HL-60/S4 treated with phorbol 12-myristate 13-acetate at 8.2 ng/mL for 4 days and 3 days (cell line): ENCODE measurements around the gene ABCC1.
"Not testable (repeated sequence)": the region's sequence is repeated elsewhere in the genome, so short reads cannot be mapped to it uniquely, and the experiment has no call there.

Experiments used
- in situ Hi-C: fragments of 300-500 bp; cut with MboI; formaldehyde crosslinking; loops from 2 replicates; pipeline ENCODE4 v1.15.0; 2022; ENCODE audit warnings: low sequenced_read_pairs

ABCC1 gene

GRCh38 chr16:15946257-15947044, 3.0 kb upstream of the ABCC1 start:
- in situ Hi-C loops: no loop called here

- in situ Hi-C loops: no loop called here
Observed at GRCh38 chr16:15947983-15948509, 1.4 kb upstream of the ABCC1 start.

GRCh38 chr16:15948532-15949209, 745 bp upstream of the ABCC1 start:
- in situ Hi-C loops: no loop called here

- in situ Hi-C loops: no loop called here
Observed at GRCh38 chr16:15950161-15950854, 892 bp downstream of the ABCC1 start.

- in situ Hi-C loops: no loop called here
Observed at GRCh38 chr16:15950869-15951268, 1.5 kb downstream of the ABCC1 start.

GRCh38 chr16:15951852-15952251, 2.4 kb downstream of the ABCC1 start:
- in situ Hi-C loops: no loop called here

GRCh38 chr16:15952265-15952711, 2.9 kb downstream of the ABCC1 start:
- in situ Hi-C loops: no loop called here

- in situ Hi-C loops: no loop called here
Observed at GRCh38 chr16:15953477-15953876, 4.1 kb downstream of the ABCC1 start.

- in situ Hi-C loops: no loop called here
Observed at GRCh38 chr16:15953929-15954813, 4.8 kb downstream of the ABCC1 start.

GRCh38 chr16:15954814-15955151, 5.4 kb downstream of the ABCC1 start:
- in situ Hi-C loops: no loop called here

GRCh38 chr16:15955425-15955824, 6.0 kb downstream of the ABCC1 start:
- in situ Hi-C loops: no loop called here

GRCh38 chr16:15956106-15956505, 6.7 kb downstream of the ABCC1 start:
- in situ Hi-C loops: not testable (repeated sequence)

GRCh38 chr16:15958703-15959348, 9.4 kb downstream of the ABCC1 start:
- in situ Hi-C loops: no loop called here

GRCh38 chr16:15960124-15960971, 10.9 kb downstream of the ABCC1 start:
- in situ Hi-C loops: no loop called here

GRCh38 chr16:15961060-15961511, 11.7 kb downstream of the ABCC1 start:
- in situ Hi-C loops: no loop called here

- in situ Hi-C loops: no loop called here
Observed at GRCh38 chr16:15961571-15962090, 12.2 kb downstream of the ABCC1 start.

GRCh38 chr16:15963307-15963910, 14.0 kb downstream of the ABCC1 start:
- in situ Hi-C loops: no loop called here

GRCh38 chr16:15966420-15966819, 17.0 kb downstream of the ABCC1 start:
- in situ Hi-C loops: no loop called here
